HG02610 (cell line): ENCODE data around the gene SRSF7.
"Not testable (repeated sequence)": the region's sequence is repeated elsewhere in the genome, so short reads cannot be mapped to it uniquely, and the experiment has no call there.

Experiments
- ATAC-seq: cut with Tn5 transposase; IDR thresholded peaks from one replicate; pipeline ENCODE4 v1.9.1; 2021; ENCODE audit warnings: mild to moderate bottlenecking, moderate library complexity; ENCODE audit not compliant: unreplicated experiment

SRSF7 gene

GRCh38 chr2:38734299-38735058 is 16.7 kb downstream of the SRSF7 start:
- no peak for ATAC-seq

DNA sequence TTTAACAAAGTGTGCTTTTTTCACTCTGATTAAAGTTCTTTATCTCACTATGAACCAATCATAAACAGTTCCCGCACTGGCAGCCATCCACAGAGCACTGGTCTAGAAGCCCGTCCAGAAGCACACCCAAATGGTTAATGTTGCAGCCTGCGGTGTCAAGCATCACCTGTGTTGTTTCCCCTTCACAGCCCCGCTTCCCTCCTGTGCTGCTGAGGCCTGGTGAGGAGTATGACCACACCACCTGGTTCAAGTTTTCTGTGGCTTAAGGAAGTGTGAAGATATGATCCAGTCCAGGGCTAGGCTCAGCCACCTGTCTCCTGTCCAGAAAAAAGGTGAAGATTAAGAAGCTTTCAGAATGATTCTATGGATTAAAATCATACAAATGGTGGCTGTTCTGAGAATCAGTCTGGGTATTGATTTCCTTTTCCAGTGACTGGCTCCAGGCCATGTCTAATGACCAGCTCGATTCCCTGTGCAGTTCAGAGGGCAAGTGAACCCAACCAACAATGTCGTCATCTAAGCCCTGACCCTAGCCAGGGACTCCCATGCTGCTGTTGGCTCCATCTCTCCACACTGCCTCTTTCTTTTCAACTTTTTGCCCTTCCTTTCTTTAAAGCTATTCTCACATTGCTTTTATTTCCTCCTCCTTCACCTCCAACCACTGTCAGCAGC is 17.7 kb downstream of the SRSF7 start:
- no peak for ATAC-seq

- ATAC-seq = no peak
Measured at GRCh38 chr2:38731684-38732221, 19.4 kb downstream of the SRSF7 start.

DNA sequence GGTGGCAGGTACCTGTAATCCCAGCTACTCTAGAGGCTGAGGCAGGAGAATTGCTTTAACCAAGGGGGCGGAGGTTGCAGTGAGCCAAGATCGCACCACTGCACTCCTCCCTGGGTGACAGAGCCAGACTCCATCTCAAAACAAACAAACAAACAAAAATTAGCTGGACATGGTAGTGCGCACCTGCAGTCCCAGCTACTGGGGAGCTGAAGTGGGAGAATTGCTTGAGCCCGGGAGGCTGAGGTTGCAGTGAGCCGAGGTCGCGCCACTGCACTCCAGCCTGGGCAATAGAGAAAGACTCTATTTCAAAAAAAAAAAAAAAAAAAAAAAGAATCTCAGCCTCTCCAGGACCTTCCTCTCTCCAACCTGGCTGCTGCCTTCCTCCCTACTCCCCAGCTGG is 20.1 kb downstream of the SRSF7 start:
- no peak for ATAC-seq

DNA sequence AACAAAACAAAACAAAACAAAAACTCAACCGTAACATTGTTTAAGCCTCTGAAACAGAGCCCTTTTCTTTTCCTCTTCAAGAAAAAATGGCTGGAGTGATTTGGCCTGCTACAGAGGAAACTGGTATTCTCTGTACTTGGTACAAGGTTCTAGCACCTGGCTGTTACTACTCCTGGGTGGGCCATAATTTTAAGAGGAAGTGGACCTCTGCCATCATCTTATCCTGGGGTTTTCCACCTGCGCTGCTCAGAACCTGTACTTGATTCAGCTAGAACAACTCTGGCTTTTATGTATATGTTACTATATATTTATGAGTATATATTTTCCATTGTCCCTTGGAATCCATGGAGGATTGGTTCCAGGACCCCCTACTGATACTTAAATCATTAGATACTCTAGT is 22.5 kb downstream of the SRSF7 start:
- no peak for ATAC-seq

DNA sequence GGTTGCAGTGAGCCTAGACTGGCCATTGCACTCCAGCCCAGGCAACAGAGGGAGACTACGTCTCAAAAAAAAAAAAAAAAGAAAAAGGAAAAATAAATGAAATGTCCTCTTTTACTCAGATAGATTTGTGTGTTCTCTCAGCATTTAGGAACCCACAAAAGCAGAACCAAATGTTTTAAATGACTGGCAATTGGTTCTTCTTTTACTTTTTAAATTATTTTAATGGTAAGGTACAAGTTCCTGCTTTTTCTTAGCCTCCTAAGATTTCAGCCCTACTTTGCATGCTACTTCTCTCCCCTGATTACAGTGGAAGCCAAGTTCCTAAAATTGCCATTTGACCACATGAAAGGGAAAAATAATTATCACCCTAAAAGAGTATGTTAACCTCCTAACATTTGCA is 23.5 kb downstream of the SRSF7 start:
- ATAC-seq = no peak

GRCh38 chr2:38723173-38723572 is 28.0 kb downstream of the SRSF7 start:
- peak; percentile 29 for ATAC-seq

GRCh38 chr2:38722271-38723061 is 28.7 kb downstream of the SRSF7 start:
- peak; percentile 84 for ATAC-seq

- no peak for ATAC-seq
Measured at GRCh38 chr2:38720613-38721241, 30.4 kb downstream of the SRSF7 start.

DNA sequence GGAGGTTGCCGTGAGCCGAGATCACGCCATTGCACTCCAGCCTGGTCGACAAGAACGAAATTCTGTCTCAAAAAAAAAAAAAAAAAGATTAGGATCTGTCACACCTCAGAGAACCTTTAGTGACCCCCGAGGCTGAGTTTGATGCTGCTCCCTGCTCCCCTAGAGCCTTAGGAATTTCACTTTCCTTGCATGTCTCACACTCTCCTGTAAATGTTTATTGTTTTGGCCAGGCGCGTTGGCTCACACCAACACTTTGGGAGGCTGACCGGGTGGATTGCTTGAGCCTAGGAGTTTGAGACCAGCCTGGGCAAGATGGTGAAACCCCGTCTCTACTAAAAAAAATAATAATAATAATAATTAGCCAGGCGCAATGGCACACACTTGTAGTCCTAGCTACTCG is 31.5 kb downstream of the SRSF7 start:
- no peak for ATAC-seq

- no peak for ATAC-seq
Measured at GRCh38 chr2:38718601-38719000, 32.6 kb downstream of the SRSF7 start.

- no peak for ATAC-seq
Measured at GRCh38 chr2:38716185-38716584, 35.0 kb downstream of the SRSF7 start.

- ATAC-seq = not testable (repeated sequence)
Measured at GRCh38 chr2:38714941-38715340, 36.2 kb downstream of the SRSF7 start.

DNA sequence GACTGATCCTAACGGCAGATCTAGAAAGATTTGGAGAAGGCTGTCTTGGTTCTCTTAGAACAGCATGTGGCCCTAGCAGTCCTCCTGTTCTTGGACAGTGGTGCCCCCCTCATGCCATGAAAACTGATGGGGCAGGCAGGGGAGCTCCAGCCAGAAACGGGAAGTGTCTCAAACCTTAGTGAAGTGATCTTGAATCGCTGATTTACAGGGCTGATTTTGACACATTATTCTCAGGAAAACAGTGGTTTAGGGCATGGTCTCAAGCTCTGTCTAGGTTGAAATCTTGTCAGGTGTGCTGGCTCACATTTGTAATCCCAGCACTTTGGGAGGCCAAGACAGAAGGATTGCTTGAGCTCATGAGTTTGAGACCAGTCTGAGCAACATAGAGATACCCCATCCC is 37.8 kb downstream of the SRSF7 start:
- ATAC-seq = no peak

GRCh38 chr2:38712871-38713270 is 38.3 kb downstream of the SRSF7 start:
- ATAC-seq = no peak

GRCh38 chr2:38712413-38712812 is 38.7 kb downstream of the SRSF7 start:
- ATAC-seq = no peak

DNA sequence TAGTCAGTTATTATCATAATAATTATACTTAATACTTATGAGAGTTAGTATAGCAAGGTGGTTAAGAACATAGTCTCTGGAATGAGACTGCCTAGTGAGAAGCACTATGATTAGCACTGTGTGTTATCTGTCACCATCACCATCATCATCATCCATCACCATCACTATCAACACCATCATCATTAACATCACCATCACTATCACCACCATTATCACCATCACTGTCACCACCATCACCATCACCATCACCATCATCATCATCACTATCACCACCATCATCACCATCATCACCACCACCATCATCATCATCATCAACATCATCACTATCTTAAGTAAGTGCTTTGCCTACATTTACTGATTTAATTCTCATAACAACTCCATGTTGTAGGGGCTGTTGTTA is 39.6 kb downstream of the SRSF7 start:
- no peak for ATAC-seq

GRCh38 chr2:38709567-38710194 is 41.5 kb downstream of the SRSF7 start:
- ATAC-seq = peak; percentile 68

DNA sequence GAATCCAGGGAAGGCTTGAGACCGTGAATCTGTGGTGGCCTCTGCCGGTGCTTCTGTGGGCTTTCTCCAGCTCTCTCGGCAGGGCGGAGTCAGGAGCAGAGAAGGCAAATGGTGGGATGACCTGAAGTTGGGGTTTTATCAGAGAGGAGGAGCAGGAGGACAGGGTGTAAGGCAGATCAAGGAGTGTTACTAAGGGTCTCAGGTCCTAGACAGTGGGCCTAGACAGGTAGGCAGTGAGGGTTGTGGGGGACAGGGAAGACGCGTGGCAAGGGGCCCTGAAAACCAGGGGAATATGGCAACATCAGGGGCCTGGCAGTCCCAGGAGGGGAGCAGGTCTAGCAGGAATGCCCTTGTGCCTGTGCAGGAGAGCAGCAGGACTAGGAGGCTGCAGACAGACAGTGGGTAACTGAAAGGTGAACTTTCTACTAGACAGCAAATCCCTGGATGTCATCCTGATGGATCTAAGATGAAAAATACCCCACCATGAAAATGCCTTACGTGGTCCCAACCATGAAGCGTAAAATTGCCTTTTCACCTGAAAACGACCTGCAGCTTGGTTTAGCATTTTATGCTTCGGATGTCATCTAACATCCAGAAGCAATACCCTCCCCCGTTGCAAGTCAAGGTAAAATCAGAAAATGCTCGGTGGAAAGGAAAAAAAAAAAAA is 42.1 kb downstream of the SRSF7 start:
- ATAC-seq = no peak

DNA sequence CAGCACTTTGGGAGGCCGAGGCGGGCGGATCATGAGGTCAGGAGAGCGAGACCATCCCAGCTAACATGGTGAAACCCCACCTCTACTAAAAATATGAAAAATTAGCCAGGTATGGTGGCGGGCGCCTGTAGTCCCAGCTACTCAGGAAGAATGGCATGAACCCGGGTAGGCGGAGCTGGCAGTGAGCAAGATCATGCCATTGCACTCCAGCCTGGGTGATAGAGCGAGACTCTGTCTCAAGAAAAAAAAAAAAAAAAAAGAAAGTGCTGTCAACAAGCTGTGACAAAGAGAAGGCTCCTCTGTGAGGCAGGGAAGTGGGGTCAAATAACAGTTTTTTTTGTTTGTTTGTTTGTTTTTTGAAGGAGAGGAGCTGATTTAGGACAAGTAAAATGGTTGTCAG is 42.7 kb downstream of the SRSF7 start:
- not testable (repeated sequence) for ATAC-seq
